Measurements from ENCODE around the gene GBA3.

The GBA3 gene

DNA sequence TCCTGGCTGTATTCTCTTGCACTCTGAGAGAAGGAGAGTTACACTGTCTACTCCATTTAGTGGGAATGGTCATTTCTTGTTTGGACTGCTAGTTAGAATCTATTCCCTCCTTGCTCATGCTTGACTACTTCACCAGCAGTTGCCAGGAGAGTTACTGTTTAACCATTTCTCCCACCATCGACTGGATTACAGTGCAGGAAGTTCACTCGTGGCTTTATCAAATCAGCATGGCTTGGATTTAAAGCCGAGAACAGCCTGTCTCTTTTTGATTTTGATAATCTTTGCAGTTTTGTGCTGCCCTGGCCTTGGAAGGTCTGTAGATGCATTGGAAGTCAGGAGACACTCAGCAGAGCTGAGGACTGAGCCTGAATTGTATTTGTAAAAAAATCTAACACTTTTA is 3.2 kb downstream of the GBA3 start:
- DNase-seq = no peak

DNA sequence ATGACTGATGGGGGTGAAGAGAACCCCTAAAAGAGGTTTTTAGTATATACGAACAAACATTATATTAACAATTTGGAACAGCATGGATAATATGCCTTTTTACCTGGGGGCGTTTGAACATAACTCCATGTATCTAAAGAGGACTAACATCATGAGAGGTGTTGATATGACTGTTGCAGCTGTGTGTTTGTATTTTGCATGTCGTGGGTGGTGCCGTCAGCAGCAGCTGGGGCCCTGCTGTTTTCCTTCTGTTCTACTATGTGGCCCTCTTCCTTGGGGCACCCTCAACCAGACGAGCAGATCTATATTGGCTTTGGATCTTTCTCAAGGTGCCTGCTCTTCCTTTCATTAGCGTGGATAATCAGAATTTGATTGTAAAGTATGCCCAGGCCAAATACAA is 11.2 kb downstream of the GBA3 start:
- DNase-seq = peak; percentile 34

DNA sequence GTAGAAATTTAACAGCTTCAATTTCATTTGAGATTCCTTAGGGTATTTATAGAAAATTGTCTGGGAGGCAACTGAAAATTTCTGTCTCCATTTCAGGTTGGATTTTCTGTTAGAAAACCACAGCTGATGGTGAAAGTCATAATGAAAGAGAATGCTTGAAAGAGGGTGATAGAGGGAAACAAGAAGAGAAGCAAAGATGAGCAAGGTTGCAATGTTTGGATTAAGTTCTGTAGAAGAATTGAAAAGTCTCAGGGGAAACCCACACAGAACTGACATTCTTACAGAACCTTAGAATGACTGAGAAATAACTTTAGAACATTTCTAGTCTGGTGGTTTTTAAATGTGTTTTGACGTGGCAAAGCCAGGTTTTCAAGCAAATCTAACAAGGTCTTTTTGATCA is 14.7 kb downstream of the GBA3 start:
- DNase-seq = no peak

DNA sequence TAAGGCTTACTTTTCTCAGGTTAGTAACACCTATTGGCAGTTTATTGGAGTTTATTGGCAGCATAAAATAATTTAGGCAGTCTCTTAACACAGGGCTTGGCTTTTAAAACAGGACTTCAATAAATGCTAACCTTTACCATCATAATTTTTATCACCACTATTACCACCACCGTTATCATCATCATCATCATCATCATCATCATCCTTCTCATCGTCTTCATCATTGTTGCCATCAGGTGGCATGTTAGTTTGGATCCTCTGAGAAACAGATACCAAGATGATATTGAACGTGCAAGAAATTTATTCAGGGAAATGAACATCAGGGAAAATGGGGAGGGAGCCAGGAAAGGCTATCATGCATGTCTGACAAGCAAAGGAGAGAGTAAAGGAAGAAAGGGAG is 16.2 kb downstream of the GBA3 start:
- no peak for DNase-seq

DNA sequence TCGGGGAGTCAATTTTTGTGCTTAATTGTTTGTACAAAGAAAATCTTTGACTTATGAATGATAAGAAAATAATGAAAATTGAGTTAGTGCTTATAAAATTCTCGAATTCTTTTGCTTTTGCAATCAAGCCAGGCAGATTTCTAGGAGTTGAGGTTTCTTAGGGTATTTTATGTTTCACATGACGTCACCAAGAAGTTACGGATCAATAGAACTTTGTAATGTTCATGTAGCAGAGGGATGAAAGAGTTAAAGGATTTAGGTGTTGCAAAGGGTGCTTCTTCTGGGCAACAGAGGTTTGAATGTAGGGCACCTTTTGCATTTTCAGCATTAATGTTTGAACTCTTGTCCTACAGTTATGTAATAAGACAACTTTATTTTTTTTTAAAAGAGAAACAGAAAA is 19.4 kb downstream of the GBA3 start:
- no peak for DNase-seq

DNA sequence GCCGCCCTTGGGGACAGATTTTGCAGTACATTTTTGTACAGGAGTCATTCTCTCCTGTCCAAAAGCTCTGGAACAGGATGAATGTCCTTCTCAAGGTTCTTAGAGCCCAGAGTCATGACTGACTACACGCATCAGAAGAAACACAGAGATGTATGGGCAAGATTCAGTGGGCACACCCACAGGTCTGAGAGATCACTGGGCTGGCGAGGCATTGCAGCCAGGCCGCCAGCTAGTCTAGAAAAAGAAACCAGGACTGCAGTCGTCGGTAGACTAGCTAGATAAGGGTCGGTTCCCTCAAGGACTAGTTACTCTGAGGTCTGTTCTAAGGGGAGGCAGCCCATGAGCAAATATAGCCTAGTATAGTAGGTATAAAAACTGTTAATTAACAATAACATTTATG is 19.8 kb downstream of the GBA3 start:
- no peak for DNase-seq

DNA sequence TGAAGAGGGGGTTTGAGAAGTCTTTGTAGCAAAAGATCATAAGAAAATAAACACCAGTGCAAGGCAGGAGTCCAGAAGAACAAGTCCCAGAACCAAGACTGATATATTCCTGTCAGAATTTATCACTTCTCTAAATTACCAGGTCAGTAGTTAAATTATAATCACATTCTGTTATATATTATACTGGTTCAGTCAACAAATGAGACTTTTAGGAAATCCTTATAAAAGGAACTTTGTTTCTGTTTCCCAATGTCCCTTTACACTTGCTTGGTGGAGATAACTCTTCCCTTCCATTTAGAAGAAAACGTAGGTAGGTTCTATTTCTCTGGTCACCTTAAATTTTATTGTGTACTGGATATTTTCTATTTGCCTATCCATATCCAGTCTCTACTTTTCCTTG is 21.1 kb downstream of the GBA3 start:
- DNase-seq = no peak

DNA sequence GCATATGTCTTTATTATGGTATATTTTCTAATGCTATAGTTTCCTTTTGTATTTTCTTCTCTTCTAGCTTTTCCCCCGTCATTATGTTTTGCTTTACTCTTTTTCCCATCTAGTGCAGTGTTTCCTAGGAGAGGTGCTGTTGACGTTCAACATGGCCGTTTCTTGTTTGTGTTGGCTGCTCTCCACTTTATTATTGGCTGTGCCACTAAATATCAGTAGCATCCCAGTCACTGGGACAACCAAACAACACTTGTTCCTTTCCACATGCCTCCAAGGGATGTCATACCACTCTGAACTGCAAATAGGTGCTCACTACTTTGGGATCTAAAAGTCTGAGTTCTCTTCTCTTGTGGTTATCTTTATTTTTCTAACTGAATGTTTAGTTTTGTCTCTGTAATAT is 26.5 kb downstream of the GBA3 start:
- DNase-seq = peak; percentile 1

DNA sequence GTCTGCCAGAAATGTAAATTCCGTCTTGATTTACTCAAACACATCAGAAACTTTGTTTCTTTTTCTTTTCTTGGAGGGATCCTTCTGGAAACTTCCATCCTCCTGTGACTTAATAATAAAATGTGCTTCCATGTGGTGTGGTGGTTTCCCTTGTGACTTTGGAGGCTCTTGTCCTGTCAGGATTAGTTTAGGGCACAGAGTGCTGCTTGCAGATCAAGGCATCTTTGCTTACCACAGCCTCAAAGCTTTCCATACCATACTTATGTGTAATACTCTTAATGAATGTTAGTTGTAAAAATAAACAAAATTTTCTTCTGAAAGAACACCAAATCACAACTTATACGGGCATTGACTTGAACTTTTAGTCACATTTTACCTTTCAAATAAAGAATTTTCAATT is 27.4 kb downstream of the GBA3 start:
- no peak for DNase-seq

DNA sequence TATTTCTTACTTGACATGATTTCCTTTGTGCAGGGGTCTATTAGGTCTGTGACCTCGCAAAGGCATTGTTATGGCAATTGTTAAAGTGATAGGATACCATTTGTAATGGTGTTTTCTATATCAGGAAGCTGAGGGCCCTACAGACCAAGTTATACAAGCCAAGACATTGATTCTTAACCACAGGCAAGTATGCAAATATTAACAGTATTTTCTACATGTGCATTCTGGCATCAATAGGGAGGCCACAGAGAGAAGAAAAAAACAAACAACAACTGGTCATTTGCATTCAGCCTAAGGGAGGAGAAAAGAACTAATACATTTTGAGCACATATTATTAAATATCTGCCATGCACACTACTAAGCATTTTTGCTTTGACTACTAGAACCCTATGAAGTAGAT is 28.5 kb downstream of the GBA3 start:
- DNase-seq = no peak

DNA sequence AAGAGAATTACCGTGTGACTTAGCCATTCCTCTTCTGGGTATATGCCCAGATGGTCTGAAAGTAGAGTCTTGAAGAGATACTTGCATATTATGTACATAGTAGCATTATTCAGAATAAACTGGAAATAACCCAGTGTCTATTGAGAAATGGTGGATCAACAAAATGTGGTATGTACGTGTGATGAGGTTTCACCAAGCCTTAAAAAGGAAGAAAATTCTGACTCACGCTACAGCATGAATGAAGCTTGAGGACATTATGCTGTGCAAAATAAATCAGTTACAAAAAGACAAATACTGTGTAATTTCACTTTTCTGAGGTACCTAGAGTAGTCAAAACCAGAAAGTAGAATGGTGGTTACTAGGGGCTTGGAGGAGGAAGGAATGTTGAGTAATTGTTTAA is 37.3 kb downstream of the GBA3 start:
- no peak for DNase-seq

DNA sequence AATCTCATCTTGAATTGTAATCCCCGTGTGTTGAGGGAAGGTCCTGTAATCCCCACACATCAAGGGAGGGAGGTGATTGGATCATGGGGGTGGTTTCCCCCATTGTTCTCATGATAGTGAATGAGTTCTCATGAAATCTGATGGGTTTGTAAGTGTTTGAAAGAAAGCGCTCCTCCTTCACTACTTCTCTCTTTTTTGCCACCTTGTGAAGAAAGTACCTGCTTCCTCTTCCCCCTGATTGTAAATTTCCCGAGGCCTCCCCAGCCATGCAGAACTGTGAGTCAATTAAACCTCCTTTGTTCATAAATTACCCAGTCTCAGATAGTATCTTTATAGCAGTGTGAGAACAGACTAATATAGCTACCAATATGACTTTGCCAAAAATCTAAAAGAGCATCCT is 41.1 kb downstream of the GBA3 start:
- DNase-seq = no peak

DNA sequence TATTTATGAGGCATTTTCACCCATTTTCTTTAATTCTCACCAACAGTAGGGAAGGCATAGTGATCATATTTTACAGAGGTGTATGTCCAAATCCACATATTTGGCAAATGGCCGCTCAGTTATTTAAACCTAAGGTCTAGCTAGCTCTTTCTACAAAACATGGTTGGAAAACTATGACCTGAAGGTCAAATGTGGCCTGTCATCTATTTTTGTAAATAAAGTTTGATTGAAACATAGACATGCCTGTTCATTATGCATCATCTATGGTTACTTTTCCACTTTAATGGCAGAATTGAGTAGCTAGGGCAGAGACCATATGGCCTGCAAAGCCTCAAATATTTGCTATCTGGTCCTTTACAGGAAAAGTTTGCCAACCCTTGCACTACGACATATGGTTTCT is 44.2 kb downstream of the GBA3 start:
- no peak for DNase-seq

DNA sequence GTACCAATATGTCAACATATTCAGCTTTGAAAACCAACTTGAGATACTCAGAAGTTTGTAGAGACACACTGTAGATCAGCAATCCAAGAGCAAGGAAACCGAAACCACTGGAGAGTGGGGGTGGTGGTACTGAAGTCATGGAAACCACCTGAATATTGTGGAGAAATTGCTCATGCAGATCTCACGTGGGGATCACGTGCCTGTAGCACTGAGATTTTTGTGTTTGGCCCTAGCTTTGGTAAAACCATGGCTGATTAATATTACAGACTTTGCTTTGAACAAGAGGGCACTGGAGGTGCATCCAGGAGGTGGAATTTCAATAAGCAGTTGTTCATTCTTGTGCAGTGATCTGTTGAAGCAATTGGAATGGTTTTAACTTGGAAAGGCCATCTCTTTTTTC is 47.2 kb downstream of the GBA3 start:
- no peak for DNase-seq

DNA sequence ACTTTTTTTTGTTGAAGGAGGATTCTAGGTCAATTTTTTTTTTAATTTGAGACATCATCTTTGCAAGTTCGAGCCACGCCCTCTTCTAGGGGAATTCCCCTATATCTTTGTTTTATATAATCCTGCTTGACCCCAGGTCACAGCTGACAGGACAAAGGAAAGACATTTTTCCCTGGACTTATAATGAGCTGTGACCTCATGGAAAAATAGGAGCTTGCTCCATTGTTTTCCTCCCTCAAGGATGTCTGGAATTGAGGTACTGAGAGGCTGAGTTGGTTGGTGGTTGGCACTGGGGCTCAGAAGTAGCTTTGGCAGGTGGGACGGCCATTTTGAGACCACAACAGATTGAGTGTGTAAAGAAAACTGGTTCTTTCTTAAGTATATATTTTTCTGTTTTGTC is 49.0 kb downstream of the GBA3 start:
- peak; percentile 3 for DNase-seq

DNA sequence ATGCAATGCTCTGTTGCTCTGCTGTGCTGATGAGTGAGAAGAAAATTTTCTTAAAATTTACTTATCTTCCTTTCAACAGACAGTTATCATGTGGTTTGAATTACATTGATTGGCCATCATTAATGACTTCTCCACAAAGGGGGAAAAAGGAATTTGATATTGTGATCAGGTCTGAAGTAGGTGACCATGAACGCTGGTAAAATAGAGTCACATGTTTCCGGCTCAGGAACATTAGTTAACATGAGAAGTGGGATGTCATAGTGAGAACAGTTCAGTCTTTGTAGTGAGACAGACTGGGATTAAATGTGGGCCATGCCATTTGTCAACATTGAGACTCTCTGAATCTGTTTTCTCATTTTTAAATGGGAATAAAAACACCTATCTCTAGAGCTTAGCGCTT is 50.6 kb downstream of the GBA3 start:
- DNase-seq = no peak

DNA sequence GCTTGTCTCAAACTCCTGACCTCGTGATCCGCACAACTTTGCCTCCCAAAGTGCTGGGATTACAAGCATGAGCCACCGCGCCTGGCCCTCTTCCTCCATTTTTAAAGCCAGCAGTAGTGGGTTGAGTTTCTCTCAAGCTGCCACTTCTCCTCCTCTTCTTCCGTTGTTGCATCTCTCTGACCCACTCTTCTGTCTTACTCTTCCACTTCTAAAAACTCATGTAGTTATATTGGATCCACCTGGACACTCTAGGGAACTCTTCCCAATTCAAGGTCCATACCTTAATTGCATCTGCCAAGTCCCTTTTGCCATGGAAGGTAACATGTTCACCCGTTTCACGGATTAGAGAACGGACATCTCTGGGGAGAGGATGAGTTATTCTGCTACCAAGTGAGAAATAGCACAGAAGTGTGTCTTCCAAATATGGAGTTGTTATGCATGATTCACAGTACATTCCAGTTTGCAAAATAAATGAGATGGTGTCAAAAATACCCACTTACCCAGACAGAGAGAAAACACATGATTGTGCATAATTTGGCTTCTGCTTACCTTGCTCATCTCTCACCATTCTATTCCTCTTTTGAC is 51.8 kb downstream of the GBA3 start:
- DNase-seq = no peak

DNA sequence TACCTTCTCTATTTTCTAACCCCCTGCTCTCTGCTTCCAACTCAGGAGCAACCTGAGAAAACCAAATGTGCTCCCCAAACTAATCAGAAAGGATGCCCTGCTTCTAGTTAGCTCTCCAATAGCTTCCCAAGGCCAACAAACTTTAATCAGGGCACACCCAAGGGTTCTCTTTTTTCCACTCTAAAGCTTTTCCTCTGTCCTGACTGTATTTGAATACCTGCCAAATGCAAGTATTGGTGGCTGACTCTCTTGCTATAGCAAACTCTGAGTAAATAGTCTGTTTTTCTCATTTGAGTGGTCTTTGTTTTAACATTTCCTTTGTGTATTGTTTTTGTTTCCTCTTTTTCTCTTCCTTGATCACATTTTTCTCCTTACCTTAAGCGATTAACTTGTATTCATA is 52.5 kb downstream of the GBA3 start:
- DNase-seq = no peak

DNA sequence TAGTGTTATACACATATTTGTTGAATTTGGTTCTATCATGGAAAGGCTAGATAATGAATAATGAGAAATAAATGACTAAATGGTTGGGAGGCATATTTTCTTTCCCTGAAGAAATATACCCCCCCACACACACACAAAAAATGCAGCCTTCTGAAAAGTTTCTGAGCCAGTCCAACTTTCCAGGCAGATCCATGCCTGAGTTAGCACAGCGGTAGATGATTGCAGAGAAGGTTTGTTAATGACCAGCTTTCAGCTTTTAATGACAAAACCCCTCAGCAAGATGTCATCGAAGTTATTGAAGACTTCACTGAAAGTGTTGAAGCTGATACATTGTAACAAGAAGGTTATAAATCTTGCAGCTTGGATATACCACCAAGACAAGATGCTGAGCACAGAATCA is 61.4 kb downstream of the GBA3 start:
- DNase-seq = peak; percentile 82

DNA sequence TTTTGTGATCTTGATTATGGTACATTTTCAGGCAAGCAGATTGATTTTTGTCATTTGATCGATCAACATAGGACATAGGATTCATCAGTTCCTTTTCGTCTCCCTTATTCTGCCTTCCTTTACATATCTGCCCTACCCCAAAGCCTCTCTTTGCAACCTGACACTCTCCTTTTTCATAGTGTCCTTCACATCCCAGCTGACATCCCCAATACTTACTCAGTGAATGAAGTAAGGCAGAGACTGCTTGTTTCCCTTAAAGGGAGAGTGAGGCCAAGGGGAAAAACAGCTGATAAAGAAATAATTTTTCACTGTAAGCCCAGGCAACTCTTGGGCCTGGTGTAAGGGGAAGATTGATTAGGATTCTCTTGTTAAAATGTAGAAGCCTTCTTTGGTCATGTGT is 69.8 kb downstream of the GBA3 start:
- DNase-seq = no peak

DNA sequence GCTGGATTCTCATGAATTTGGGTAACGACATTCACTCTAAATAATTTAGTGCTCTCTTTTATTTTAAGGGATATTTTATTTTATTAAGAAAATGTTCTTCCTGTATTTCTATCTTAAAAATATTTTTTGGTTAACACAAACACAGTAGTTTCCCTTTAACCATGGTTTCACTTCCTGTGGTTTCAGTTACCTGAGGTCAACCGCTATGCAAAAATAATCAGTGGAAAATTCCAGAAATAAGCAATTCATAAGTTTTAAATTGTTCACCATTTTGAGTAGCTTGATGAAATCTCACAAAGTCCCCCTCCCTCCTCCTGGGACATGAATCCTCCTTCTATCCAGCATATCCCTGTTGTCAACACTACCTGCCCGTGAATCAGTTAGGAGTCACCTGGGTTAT is 71.4 kb downstream of the GBA3 start:
- no peak for DNase-seq

DNA sequence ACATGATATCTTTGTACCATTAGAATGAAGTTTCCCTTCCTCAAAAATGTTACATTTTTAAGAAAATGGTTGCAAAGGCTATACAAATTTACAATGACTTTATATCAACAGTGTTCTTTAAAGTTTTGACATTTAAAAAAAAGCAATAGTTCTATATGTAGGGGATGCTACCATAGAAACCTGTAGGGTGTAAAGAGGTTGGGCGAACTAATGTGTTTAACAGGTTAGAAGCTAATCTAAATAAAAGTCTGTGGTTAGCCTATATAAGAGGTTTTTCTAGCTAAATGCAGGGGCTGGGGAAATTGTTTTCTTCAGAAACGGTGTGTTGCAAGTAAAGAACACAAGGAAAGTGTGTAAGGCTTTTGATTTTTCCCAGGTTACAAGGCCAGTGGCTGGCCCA is 73.3 kb downstream of the GBA3 start:
- DNase-seq = no peak

DNA sequence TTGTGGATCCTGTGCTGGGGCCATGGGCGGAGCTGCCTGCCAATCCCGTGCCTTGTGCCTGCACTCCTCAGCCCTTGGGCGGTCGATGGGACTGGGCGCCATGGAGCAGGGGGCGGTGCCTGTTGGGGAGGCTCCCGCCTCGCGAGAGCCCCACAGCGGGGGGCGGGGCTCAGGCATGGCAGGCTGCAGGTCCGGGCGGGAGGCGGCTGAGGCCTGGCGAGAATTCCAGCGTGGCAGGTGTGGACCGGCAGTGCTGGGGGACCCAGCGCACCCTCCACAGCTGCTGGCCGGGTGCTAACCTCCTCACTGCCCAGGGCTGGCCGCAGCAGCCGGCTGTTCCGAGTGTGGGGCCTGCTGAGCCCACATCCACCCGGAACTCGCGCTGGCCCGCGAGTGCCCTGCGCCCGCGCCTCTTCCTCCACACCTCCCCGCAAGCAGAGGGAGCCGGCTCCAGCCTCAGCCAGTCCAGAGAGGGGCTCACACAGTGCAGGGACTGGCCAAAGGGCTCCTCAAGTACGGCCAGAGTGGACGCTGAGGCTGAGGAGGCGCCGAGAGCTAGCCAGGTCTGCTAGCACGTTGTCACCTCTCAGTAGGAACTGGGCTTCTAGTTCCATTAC is 85.9 kb downstream of the GBA3 start:
- no peak for DNase-seq

DNA sequence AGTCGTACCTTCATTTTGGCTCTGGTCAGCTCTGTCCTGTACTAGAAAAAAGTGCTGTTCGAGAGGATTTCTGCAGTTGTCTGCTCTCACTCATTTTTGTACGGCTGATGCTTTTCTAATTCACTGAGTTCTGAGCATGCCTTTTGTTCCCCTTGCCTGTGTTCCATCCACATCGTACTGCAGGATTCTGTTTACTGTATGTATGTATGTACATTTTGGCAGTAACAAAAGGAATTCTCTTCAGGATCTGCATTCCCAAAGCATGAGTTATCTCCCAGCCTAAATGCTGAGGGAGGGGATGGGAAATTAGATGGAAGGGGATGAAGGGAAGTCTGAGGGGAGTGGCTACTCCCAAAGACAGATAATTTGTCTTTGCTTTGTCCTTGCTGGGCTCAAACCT is 87.6 kb downstream of the GBA3 start:
- DNase-seq = no peak

DNA sequence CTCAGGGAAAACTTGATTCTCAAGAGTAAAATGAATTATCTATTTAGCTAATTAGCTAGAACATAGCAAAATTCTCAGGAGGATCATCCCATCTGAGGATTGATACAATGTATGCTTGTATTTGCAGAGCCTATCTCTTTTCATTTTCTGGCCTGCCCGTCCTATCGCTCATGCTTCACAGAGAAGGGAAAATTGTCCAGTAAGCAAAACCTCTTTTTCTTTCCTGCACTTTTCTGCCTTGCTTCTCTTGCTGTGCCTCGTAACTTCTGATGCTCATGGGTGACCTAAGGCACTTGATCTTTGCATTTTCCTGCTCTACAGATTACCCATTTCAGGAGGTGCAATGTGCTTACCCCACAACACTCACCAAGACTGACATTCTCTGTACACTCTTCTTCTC is 88.1 kb downstream of the GBA3 start:
- DNase-seq = no peak

Data from NCI-H69 (cell line).